GM19193 (cell line): ENCODE measurements around the gene CHAF1A.
A peak's percentile ranks its signal among the peaks of the same experiment; 100 is the strongest.

Experiments
- POLR2A ChIP-seq: IDR thresholded peaks from 4 replicates; pipeline ENCODE4 v1.6.1; 2011; ENCODE audit not compliant: insufficient read depth, insufficient read length; ENCODE audit errors: extremely low read depth

CHAF1A gene

DNA sequence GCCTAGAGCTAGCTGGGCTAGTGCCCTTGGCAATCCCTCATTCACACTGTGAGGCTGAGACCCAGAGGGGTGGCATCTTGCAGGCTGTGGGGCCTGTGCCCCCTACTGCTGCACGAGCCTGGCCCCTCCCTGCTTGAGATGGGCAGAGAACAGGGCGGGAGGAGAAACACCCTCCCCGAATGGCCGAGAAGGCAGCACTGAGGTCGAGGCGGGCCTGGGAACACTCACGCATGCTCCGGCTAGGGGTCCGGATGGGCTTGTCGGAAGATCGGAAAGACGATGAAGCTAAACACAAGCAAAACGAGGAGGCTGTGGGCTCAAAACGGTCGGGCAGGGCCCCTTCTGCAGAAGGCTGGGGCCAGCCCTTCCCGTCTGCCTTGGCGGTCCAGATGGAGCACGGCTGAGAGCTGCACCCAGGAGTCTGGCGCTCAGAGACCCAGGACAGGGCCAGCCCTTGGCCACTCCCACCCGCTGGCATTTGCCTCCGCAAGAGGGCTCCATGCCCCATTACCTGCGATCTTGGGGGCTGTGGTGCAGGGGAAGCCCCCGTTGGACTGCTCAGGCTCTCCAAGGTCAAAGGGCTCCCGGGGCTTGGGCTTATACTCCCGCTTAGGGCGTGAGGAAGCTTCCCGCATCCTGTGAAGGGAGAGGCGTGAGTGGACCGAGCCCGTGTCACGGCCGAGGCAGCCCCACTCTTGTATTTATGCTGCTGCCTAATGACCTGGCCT lies 40.2 kb upstream of the CHAF1A start:
- TF ChIP-seq POLR2A, result no peak

DNA sequence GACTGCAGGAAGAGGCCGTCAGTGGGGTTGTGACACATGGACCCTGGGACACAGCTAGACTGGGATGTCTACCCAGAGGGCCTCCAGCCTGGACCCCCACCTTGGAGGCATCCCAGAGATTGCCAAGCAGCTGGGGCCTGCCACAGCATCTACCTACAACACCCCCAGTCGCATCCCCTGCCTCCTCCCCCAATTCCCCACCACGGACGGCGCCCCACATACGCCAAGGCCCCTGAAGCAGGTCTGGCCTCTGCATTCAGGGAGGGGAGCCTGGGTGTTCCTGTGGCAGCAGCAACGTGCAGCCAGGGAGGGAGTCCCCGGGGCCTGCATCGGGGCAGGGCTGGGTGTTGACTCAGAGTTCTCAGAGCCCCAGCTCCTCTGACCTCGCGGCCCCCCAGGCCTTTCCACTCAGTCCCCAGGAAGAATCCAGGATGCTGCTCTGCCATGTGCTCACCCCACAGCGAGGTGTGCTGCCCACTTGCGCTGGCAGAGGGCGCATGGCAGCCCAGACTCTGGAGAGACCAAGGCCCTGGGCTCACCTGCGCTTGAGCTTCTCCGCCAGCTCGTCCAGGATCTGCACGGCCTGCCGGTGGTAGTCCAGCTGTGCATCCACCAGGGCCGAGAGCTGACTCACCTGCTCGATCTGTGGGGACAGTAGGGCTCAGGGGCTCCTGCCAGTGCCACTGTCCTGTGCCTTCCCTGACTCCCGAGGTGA lies 39.5 kb upstream of the CHAF1A start:
- no peak for TF ChIP-seq POLR2A

DNA sequence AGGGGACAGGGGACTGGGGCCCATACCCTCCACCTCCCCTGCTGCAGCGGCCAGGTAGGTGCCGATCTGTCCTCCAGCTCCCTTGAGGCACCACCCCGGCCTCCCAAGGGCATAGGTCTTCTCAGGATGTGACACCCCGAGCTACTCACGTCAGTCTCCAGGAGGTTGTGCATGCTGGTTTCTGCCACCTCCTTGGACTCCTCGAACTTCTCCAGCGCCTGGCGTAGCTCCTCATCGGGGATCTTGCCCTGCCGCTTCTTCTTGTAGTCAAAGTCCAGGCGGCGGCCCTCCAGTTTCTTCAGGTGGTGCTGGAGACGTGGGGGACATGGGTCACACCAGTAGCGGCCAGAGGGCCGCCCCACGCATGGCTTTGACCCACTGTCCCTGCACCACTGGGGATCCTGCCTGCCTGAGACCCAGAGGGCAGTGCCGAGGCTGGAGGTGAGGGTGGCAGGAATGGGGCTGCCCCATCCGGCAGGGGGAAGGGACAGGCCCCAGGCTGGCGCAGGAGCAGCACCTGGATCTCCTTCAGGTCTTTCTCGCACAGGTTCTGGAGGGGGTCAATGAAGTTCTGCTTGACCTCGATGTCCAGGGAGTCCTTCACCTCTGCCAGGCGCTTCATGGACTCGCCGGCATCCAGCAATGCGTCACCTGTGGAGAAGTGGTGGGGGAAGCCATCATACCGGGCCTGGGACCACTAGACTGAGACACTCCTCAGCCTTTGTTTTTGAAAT lies 38.7 kb upstream of the CHAF1A start:
- no peak for TF ChIP-seq POLR2A

DNA sequence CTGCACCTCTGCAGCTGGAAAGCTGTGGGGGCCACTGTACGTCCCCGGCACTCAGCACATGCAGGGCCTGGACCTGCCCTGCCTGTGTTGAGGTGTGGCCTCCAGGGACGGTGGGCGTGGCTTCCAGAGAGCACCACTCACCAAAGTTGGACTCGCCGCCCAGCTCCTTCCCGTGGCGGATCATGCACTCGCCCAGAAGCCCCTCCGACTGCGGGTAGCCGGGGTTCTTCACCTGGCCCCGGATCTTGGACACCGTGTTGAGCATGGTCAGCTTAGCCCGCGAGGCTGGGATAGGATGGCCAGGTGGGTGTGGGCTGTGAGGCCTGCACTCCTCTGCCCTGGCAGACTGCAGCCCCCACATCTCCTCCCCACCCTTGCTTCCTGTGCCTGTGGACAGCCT lies 37.1 kb upstream of the CHAF1A start:
- no peak for TF ChIP-seq POLR2A

GRCh38 chr19:4365791-4366665 lies 36.4 kb upstream of the CHAF1A start:
- no peak for TF ChIP-seq POLR2A

DNA sequence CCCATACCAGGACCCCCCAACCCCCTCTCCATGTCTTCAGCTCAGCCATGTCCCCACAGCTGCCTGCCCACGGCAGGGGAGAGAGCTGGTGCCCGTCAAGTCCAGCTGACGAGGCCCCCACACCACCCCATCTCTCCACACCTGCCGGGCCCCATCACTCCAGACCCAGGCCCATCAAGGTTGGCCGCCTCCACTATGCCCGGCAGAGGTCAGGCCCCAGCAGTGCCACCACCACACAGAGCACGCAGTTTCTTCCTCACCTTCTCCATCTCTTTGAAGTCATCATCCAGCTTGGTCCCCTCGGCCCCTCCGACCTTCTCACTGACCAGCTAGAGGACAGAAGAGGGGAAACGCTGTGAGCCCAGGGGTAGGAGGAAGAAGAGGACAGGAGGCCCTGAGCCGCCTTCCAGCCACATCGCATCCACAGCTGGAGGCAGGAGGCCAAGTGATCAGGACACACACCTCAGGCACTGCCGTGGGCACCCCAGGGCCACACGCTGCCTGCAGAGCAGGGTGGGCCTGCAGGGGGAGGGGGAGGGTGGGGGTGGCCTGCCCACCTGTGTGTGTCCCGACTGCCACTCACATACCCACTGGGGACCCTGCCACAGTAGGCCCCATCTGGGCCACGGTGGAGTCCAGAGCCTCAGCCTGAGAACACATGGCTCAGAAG lies 35.6 kb upstream of the CHAF1A start:
- no peak for TF ChIP-seq POLR2A

- TF ChIP-seq POLR2A, result no peak
Observed at GRCh38 chr19:4367336-4367723, 35.1 kb upstream of the CHAF1A start.

DNA sequence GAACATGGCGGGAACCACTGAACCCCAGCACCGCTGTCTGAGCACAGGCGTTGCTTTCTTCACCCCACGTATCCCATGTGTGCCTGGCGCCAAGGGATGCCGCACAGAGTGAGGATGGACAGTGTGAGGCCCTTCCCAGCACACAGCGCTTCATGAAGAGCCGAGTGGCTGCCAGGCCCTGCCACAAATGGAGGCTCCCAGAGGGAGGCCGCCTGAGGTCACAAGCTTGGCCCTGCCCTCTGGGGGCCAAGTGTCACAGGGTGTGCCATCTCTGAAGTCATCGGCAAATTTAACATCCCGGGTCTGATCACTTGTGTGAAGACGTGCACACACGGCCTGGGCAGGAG lies 34.7 kb upstream of the CHAF1A start:
- TF ChIP-seq POLR2A, result no peak

GRCh38 chr19:4368128-4368820 lies 34.2 kb upstream of the CHAF1A start:
- TF ChIP-seq POLR2A, result peak; percentile 25

DNA sequence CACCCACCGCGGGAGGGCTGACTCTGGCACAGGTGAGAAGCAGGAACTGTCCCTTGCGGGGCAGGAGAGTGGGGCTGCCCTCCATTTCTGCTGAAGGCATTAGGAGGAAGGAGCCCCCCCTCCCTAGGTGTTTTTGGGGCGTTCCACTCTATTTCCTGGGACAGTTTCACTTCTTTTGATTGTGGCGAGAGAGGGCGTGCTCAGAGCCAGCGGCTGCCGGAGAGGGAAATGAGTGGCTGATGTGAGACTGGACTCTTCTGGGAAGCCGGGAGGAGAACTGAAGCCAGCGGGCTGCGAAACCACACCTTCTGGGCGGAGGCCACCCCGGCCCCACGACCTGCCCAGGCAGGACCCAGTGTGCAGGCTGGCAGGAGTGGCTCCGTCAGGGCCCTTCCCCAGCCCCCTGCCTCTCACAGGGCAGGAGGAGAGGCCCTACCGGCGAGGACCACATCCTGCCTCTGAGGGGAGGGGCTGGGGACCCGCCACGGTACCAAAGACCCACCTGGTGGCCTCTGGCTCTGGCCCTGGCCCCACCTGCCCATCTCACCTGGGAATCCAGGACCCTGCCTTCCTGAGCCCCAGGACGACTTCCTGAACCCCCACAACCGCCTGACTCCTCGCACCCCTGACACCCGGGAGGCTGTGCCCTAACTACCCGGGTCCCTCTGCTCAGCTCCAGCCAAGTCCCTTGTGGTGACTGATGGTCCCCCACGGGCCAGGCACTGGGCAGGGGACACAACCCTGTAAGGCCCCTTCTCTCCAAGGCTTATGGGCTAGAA lies 33.1 kb upstream of the CHAF1A start:
- peak; percentile 49 for TF ChIP-seq POLR2A

DNA sequence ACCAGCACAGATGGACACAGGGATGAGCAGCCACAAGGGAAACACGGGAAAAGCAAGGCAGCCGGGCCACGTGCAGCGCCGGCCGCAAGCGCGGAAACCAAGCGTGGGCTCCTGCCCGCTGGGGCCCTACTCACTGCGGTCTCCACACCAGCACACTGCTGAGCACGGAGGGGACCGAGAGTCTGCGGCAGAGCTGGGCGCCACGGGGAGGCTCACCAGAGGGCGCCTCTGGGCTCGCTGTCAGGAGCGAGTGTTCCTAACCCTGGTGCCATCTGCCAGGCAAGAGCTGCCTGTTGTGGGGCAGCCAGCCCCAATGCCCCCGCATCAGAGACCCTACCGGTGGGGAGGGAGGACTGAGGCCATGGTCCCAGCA lies 32.6 kb upstream of the CHAF1A start:
- TF ChIP-seq POLR2A, result peak; percentile 21

DNA sequence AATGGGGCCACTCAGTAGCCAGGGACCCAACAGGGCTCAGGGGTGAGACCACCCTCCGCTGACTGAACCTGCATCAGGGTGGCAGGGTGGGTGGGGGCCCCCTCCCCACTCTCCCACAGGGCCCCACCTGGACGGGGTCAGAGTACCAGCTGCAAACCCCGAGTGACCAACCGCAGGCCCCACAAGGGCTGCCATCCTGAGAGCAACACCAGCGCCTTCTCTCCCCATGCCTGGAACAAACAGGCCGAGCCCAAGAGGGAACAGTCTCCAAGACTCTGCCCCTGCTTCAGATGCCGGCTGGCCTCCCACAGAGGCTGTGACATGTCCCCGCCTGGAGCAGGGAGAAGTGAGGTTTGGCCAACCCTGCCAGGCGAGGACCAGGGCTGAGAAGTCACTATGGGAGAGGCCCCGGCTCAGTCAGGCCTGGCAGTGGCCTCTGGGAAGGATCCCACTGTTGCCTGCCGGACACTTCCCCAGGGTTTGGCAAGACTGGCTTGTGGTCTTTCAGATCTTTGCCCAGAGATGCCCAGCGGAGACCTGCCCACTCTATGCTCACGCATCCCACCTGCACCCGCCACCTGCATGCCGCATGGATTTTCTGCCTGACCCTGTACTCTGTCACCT lies 31.9 kb upstream of the CHAF1A start:
- no peak for TF ChIP-seq POLR2A
